ENCODE measurements around the gene KLHL25.

DNA sequence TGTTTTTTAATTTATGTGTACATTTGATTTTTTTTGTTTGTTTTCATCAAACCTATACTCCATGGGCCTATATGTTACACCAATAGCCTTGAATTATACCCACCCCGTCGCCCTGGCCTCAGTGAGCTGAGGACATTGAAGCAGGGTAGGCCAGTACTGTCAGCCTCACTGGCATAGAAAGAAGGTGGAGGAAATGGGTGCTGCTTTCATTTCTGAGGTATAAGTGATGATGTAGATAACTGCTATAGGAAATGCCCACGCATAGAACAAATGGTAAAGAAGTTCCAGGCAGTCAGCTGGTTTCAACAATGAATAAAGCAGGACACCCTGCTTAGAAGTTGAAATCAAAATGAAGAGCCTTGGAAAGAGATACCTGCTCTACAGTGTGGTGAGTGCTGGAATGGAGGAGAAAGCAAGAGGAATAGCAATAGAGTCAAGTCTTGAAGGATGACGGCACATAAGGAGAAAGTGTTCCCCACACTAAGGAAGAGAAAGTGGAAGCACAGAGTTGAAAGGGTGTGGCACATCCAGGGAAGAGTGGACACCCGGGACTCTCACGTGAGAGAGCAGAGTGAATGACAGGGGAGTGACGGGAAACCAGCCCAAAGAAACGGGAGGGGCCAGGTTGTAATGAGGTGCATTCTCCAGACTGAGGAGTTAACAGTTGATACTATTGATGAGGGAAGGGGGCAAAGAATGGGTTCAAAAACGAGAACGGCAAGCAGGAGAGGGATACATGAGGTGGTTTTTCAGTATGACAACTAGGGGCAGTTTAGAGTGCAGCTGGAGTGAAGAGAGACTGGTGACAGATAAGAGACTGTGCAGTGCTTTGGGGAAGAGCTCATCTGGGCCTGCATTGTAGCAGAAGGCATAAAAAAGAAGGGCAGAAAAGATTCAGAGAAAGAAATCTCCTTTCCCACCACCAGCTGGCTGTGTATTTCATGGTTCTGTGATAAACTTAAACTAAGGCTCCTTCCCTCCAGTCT lies 70.5 kb downstream of the KLHL25 start:
- TF ChIP-seq EZH2 (IDR thresholded peaks at IDR 0.05; ENCODE audit: borderline replicate concordance, insufficient read depth, low read length, poor library complexity, severe bottlenecking) (no peak), EP300 (conservative IDR thresholded peaks at IDR 0.05; ENCODE audit: poor library complexity, severe bottlenecking) (no peak), TAF1 (IDR thresholded peaks at IDR 0.05; ENCODE audit: low read depth) (no peak)

Data from neural cell (in vitro differentiated cells).